M059J (cell line): ENCODE data around the gene TTC12. TPM values are rescaled to one million over a fixed set of nuclear protein-coding genes. Genes with fewer than 3 reads are reported as not detected.
A peak's percentile ranks its signal among the peaks of the same experiment; 100 is the strongest.

Experiments used
- DNase-seq: peaks from one replicate; pipeline ENCODE4 v3.0.0-alpha.2; 2012; ENCODE audit warnings: low read depth
- total RNA-seq: library from RNA; depleted of rRNA; stranded (reverse); fragments of >200 nt; shearing (Covaris generic); gene quantifications from 2 replicates; pipeline ENCODE4 v1.2.3, GENCODE V29; 2014

TTC12 gene
- total RNA-seq, 1 experiment from 2014 or later = 6.7 TPM

GRCh38 chr11:113324250-113324649 lies 9.9 kb downstream of the TTC12 start:
- no peak for DNase-seq

DNA sequence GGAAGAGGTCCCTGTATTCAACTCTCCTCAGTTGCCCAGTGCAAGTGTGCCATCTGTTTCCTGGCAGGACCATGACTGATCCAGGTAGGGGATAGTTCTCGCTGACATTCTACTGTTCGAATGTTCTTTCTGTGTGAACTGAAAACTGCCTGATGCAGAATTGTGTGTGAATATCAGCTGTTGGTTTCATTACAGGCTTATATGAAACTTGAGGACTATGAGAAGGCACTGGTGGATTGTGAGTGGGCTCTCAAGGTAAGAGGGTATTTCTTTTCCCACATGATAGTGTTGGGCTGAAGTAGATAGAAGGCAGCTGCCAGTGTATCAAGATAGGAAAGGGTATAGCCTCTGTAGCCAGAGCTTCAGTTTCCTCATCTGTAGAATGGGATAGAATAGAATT lies 15.3 kb downstream of the TTC12 start:
- DNase-seq = no peak

GRCh38 chr11:113331441-113331840 lies 17.1 kb downstream of the TTC12 start:
- no peak for DNase-seq

DNA sequence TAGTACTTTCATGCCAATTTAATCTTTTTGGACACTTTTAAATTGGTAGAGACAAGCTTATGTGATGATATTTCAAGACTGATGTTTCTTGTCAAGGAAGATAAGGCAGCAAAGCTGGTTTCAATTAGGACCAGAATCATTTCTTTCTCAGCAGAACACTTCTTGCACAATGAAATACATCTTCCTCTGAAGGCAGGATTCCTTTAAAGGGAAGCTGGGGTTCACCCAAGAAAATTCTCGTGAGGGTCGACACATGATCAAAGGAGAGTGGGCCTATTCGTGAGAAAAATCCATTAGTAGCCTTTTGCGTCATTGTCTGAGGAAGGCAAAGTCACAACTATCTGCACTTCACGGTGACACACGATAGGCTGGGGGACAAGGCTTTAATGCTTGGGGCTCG lies 17.6 kb downstream of the TTC12 start:
- DNase-seq = no peak

- no peak for DNase-seq
Observed at GRCh38 chr11:113332638-113333329, 18.4 kb downstream of the TTC12 start.

DNA sequence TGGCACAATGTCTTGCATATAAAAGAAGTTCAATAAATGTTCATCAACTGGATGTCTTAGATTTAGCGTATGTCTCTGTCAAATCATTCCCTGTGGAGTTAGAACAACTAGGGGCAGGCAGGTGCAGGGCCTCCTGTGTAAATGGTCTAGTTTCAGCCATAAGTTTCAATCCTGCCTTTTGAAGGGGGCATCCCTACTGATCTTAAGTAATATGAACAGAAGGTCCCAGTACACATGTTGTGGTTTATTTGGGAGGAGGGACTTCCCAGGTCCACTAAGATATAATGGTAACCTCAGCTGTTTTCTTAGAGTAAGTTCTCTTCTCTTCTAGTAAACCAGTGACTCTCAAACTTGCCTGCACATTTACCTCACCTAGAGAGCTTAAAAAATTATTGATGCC lies 19.8 kb downstream of the TTC12 start:
- DNase-seq = no peak

DNA sequence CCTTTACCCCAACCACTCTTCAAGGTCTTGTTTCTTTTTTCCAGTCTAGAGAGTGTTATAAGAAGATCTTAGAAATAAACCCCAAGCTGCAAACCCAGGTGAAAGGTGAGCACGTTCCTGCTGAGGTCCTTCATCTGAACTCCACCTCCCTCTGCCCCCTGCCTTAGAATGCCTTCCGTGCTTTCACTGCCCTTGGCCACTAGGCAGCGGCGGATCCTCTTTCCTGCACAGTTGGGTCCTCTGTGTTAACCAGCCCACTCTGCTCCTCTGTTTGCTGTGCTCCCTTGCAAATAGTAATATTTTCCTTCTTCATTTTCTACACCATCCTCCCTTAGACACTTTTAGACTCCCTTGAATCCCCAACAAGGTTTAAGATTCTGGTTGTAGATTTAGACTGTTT lies 24.3 kb downstream of the TTC12 start:
- DNase-seq = no peak

GRCh38 chr11:113339929-113340589 lies 25.7 kb downstream of the TTC12 start:
- no peak for DNase-seq

GRCh38 chr11:113341388-113342165 lies 27.2 kb downstream of the TTC12 start:
- DNase-seq = no peak

GRCh38 chr11:113345978-113346377 lies 31.6 kb downstream of the TTC12 start:
- DNase-seq = no peak

DNA sequence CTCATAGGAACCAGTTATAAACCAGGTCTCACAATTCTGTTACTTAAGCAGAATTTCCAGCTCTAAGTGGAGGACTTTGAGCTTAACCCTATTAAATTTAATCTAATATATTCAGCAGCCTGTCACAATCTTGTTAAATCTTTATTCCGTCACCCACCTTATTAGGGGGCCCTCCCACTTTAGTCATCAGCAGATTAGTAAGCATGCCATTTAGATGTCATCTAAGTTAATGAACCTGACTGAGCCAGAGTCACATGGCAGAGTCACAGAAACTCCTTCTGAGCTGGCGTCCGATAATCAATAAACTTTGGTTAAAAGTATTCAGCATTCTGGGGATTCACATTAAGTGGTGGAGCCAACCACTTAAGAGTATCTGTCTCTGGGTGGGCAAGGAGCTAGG lies 35.1 kb downstream of the TTC12 start:
- DNase-seq = no peak

GRCh38 chr11:113350336-113351067 lies 36.1 kb downstream of the TTC12 start:
- DNase-seq = no peak

DNA sequence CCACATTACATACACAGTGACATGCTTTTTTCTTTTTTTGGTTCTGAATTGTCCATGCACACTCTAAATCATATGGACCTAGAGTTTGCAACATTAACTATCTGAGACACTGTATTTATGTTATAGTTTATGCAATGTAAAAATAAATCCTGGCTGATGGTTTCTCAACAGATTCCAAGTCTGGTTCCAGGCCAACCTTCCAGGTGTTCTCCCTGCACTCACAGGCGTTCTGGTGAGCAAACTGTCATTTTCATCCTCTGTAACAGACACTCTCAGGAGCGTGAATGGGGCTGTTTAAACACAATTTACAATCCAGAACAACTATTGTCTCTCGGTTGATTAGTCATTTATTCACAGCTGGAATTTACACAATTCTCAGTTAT lies 36.7 kb downstream of the TTC12 start:
- DNase-seq = no peak

- no peak for DNase-seq
Observed at GRCh38 chr11:113351480-113351879, 37.1 kb downstream of the TTC12 start.

DNA sequence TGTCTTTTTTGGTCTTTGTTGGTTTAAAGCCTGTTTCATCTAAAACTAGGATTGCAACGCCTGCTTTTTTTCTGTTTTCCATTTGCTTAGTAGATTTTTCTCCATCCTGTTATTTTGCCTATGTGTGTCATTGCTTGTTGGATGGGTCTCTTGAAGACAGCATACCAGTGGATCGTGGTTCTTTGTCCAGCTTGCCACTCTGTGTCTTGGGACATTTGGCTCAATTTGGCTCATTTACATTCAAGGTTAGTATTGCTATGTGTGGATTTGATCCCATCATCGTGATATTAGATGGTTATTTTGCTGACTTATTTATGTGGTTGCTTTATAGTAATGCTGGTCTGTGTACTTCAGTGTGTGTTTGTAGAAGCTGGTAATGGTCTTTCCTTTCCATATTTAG lies 41.8 kb downstream of the TTC12 start:
- no peak for DNase-seq

GRCh38 chr11:113363406-113363805 lies 49.0 kb downstream of the TTC12 start:
- no peak for DNase-seq

DNA sequence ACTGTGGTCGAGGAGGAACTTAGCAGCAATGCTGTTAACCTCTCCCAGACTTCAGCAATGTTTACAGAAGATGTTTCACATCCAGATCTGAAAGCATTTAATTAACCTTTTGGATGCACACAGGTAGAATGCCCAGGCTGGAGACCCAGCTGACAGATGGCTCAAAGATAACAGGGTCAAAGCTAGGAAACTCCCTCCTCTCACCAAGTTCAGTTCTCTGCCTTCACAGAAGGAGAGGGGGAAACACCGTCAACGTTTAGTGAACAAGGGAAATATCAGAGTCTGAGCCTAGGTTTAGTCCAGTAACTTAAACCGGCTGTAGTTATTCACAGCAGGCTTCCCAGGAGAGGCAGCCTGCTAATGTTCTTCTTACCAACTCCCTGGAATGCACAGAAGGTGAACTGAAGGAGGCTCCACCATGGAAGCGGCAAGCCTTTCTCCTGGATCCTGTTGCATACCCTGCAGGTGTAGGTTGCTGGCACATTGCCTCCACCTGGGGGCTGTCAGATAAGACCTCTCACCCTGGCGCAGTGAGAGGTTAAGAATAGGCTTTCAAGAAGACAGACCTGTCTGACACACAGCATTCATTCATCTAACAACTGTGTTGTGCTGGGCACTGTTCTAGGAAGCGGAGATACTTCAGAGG lies 49.7 kb downstream of the TTC12 start:
- DNase-seq = no peak

DNA sequence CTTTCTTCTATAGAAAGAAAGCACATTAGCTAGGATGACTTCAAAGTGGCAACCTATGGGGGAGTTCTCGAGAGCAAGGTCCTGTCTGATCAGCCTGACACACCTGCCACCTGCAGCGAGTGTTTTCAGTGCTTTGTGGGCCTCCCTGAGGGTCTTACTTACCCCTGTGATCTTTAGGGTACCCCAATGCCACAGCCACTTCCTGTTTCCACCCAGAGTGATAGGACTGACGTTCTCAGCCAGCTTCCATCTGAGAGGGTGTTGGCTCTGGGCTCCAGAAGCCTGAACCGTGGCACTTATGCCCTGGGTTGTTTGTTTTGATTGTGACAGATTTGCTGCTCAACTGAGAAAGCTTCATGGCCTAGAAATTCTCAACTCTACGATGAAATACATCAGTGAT lies 51.5 kb downstream of the TTC12 start:
- no peak for DNase-seq

DNA sequence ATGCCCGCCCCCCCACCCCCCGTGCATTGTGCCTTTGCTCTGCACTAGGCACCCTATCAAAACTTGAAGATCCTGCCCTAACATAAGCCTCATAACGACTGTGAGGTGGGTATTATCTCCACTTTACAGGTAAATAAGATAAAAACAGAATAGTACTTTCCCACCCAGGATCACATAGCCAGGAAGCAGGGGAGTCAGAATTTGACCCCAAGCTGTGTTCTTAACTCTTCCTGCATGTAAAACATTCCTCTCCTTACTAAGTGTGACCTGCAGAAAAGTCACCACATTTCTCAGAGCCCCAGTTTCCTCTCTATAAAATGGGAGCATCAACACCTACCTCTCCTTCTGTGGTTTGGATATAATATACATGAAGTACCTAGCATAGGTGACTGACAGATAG lies 55.0 kb downstream of the TTC12 start:
- no peak for DNase-seq

DNA sequence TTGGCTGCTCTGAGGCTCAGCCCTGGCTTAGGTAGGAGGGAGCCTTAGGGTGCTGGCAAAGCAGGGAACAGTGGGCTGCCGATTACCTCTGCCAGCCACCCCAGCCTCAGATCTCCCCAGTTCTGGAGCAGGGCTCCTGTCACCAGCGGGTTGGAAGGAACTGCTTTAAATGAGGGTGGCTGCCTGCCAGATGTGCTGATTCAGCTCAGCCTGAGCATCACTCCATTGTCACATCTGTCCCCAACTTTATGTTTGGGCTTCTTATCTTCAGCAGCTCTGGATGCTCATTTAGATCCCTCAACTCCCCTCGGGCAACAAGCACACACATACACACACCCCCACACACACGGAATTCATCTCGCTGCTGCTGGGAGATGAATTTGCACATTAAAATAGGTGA lies 56.3 kb downstream of the TTC12 start:
- peak; percentile 27 for DNase-seq

GRCh38 chr11:113372309-113372708 lies 57.9 kb downstream of the TTC12 start:
- no peak for DNase-seq

- peak; percentile 65 for DNase-seq
Observed at GRCh38 chr11:113373306-113373705, 58.9 kb downstream of the TTC12 start.
